ENCODE results near the gene PCF11.
"Not testable (repeated sequence)": the region's sequence is repeated elsewhere in the genome, so short reads cannot be mapped to it uniquely, and the experiment has no call there.

PCF11 gene

DNA sequence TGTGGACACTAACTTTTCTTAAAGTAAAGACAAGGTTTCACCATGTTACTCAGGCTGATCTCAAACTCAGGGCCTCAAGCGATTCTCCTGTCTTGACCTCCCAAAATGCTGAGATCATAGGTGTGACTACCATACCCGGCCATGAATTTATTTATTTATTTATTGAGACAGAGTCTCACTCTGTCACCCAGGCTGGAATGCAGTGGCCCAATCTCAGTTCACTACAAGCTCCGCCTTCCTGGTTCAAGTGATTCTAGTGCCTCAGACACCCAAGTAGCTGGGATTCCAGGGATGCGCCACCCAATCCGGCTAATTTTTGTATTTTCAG lies 29.7 kb upstream of the PCF11 start:
- no peak overlapping the region for H3K4me3 ChIP-seq (ENCODE audit: control insufficient read depth, low read depth, low read length)
- TF ChIP-seq, protein P1, sequence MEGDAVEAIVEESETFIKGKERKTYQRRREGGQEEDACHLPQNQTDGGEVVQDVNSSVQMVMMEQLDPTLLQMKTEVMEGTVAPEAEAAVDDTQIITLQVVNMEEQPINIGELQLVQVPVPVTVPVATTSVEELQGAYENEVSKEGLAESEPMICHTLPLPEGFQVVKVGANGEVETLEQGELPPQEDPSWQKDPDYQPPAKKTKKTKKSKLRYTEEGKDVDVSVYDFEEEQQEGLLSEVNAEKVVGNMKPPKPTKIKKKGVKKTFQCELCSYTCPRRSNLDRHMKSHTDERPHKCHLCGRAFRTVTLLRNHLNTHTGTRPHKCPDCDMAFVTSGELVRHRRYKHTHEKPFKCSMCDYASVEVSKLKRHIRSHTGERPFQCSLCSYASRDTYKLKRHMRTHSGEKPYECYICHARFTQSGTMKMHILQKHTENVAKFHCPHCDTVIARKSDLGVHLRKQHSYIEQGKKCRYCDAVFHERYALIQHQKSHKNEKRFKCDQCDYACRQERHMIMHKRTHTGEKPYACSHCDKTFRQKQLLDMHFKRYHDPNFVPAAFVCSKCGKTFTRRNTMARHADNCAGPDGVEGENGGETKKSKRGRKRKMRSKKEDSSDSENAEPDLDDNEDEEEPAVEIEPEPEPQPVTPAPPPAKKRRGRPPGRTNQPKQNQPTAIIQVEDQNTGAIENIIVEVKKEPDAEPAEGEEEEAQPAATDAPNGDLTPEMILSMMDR (conservative IDR thresholded peaks at IDR 0.05; ENCODE audit: control insufficient read depth, insufficient read depth, low read depth, low read length) = no peak
- no peak for DNase-seq (ENCODE audit: low read depth)

DNA sequence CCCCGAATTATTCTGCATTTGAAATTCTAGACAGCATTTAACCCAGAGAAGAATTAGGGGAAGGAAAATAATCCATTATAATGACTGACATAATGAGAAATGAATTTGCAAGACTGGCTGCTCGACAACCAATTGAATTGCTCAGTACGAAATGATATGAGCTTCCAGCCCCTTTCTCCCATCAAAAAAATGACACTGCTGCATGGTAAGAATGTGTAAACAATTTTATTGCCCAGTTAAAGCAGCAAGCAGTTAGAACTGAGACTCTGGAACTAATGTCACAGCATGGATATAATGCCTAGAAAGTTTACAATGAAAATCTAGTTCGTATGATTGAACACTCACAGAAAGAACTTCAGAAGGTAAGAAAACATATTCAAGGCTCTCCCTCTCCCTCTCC lies 24.7 kb upstream of the PCF11 start:
- TF ChIP-seq, protein P1 (conservative IDR thresholded peaks at IDR 0.05; ENCODE audit: control insufficient read depth, insufficient read depth, low read depth, low read length) = no peak
- H3K4me3 ChIP-seq (ENCODE audit: control insufficient read depth, low read depth, low read length) = no peak overlapping the region
- no peak for DNase-seq (ENCODE audit: low read depth)

DNA sequence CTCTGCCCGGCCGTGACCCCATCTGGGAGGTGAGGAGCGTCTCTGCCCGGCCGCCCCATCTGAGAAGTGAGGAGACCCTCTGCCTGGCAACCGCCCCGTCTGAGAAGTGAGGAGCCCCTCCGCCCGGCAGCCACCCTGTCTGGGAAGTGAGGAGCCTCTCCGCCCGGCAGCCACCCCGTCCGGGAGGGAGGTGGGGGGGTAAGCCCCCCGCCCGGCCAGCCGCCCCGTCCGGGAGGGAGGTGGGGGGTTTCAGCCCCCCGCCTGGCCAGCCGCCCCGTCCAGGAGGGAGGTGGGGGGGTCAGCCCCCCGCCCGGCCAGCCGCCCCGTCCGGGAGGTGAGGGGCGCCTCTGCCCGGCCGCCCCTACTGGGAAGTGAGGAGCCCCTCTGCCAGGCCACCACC lies 23.7 kb upstream of the PCF11 start:
- H3K4me3 ChIP-seq (ENCODE audit: control insufficient read depth, low read depth, low read length); DNase-seq (ENCODE audit: low read depth): not testable (repeated sequence)

DNA sequence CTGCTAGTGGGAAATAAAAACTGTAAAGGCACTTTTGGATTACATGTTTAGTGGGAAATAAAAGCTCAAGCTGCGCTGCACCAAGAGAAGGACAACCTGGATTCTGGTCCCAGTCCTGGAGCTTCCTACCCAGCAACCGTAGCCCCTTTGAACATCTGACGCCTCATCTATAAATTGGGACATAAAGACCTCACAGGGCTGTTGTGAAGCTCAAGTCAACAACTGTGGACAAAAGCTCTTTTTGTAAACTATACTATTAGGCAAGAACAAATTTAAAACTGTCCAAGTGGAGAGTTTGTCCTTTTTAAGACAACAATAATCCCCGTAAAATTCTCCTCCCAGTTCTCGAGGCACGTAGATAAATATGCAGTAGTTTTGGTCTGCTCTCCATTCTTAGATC lies 17.6 kb upstream of the PCF11 start:
- DNase-seq (ENCODE audit: low read depth) = no peak
- H3K4me3 ChIP-seq (ENCODE audit: control insufficient read depth, low read depth, low read length) = no peak overlapping the region
- TF ChIP-seq, protein P1 (conservative IDR thresholded peaks at IDR 0.05; ENCODE audit: control insufficient read depth, insufficient read depth, low read depth, low read length) = no peak

DNA sequence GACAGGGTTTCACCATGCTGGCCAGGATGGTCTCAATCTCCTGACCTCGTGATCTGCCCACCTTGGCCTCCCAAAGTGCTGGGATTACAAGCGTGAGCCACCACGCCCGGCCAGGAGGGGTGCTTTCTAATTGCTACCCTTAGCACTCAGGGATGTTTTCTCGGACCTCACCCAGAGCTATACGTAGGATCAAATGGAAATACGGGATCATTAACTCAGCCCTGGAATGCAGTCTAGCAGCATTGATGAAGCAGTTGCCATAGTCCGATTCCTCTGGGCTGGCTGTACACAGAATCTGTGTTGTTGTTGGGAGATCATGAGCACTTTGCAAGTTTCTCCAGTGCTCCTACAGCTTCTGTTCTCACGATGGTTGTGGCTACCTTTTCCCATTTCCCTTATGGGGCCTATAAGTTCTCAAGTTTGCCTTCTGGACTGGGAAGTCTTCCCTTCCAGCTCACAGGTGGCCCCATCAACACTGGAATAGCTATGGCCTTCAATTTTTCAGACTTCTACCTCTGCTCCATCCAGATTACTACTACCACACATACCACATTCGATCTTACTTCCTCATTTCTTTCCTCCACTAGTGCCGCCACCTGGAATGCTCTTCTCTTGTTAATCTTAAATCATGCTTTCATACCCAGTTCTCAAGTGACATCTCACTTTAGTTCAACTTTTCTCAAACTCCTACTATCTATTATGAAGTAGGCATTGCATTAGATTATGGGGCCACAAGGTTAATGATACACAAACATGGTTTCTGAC lies 16.1 kb upstream of the PCF11 start:
- TF ChIP-seq, protein P1 (conservative IDR thresholded peaks at IDR 0.05; ENCODE audit: control insufficient read depth, insufficient read depth, low read depth, low read length) = no peak
- no peak for DNase-seq (ENCODE audit: low read depth)
- H3K4me3 ChIP-seq (ENCODE audit: control insufficient read depth, low read depth, low read length) = no peak overlapping the region

DNA sequence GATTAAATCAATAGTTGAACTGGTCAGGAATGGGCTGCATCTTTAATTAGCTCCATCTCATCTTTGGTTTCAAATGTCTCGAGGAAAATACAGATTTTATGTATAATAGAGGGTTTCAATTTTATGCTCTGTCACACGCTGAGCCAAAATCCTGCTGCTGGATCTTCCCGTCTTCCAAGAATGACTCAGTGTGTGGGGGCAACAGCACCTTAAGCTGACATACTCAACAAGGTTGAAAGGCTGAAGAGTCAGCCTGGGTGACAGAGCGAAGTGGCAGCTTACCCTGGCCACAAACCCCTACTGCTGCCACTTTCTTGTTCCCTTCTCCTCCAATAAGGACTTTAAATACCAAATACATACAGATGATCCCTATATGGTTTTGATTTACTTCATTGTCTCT lies 9.0 kb upstream of the PCF11 start:
- DNase-seq (ENCODE audit: low read depth) = peak; percentile 40
- TF ChIP-seq, protein P1 (conservative IDR thresholded peaks at IDR 0.05; ENCODE audit: control insufficient read depth, insufficient read depth, low read depth, low read length) = no peak
- no peak overlapping the region for H3K4me3 ChIP-seq (ENCODE audit: control insufficient read depth, low read depth, low read length)

DNA sequence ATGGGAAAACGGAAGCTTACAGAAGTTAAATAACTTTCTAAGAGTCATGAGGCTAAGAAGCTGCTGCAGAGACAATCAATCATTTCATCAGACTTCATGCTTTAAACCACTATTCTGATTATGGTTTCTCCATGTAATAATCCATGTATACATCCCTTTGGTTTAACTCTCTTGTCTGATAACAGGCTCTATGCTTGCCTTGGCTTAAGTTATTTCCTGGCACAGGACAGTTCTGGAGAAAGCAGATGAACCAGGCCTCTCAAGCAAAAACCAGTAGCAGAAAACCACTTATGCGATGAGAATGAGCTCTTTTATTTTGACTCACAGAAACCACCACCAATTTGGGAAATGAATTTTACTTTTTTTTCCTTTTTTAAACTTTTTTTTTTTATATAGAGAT lies 6.5 kb upstream of the PCF11 start:
- no peak overlapping the region for H3K4me3 ChIP-seq (ENCODE audit: control insufficient read depth, low read depth, low read length)
- TF ChIP-seq, protein P1 (conservative IDR thresholded peaks at IDR 0.05; ENCODE audit: control insufficient read depth, insufficient read depth, low read depth, low read length) = no peak
- DNase-seq (ENCODE audit: low read depth) = no peak

Measured in fibroblast of mammary gland (primary cell).